Dendritic cell treated with granulocyte-macrophage colony-stimulating factor and Interleukin-4, amounts not matched to agents 40 ng/mL and 50 ng/mL, for 4 days (primary cell): ENCODE measurements around the gene CARNS1.
A peak's percentile ranks its signal among the peaks of the same experiment; 100 is the strongest.

Experiments used
- H3K27ac Mint-ChIP-seq: one replicate; pipeline ENCODE4 v1.8.0; 2022; ENCODE audit warnings: mild to moderate bottlenecking, mixed read lengths
- H3K27me3 Mint-ChIP-seq: one replicate; pipeline ENCODE4 v1.8.0; 2022; ENCODE audit warnings: mild to moderate bottlenecking, mixed read lengths
- H3K36me3 Mint-ChIP-seq: one replicate; pipeline ENCODE4 v1.8.0; 2022; ENCODE audit warnings: low read depth, mixed read lengths
- H3K4me1 Mint-ChIP-seq: one replicate; pipeline ENCODE4 v1.8.0; 2022; ENCODE audit warnings: low read depth, mixed read lengths
- H3K4me3 Mint-ChIP-seq: one replicate; pipeline ENCODE4 v1.8.0; 2022; ENCODE audit warnings: mild to moderate bottlenecking, moderate library complexity, mixed read lengths
- H3K9me3 Mint-ChIP-seq: one replicate; pipeline ENCODE4 v1.8.0; 2022; ENCODE audit warnings: mixed read lengths
- intact Hi-C: fragments of 100-400 bp; cut with micrococcal nuclease; formaldehyde crosslinking; loops from one replicate; pipeline ENCODE4 v1.15.0; 2022

CARNS1 gene

DNA sequence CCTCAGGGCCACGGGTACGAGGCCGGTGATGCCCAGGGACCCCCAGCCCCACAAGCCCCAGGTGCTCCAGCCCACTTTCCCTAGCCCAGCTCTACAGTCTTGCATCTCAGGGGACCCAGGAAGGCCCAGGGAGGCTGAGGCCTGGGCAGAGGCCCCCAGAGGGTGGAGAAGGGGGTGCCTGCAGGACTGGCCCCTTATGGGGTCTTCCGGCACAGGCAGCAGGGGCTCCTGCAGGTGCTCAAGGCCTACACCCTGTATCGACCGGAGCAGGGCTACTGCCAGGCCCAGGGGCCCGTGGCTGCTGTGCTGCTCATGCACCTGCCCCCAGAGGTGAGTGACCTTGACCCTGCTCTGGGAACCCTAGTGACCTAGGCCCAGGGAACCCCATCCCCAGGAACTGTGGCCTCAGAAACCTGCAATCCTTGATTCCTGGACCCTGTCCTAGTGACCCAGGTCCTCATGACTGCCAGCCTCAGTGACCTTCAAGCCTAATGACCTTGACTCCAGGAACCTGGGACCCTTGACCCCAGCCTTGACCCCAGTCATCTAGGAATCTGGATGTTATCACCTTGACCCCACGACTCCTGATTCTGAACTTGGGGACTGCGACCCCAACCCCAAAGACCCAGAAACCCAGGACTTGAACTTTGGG lies 9.7 kb upstream of the CARNS1 start:
- intact Hi-C loops, result no loop called here
- H3K27ac Mint-ChIP-seq, result peak overlapping the region; percentile 82
- no peak overlapping the region for H3K4me3 Mint-ChIP-seq
- H3K4me1 Mint-ChIP-seq, result peaks cover 76% of the 10 kb centered on the region
- H3K9me3 Mint-ChIP-seq, result no peaks in the 10 kb centered on the region
- peaks cover under 1% of the 10 kb centered on the region for H3K36me3 Mint-ChIP-seq
- H3K27me3 Mint-ChIP-seq, result peaks cover 3% of the 10 kb centered on the region

DNA sequence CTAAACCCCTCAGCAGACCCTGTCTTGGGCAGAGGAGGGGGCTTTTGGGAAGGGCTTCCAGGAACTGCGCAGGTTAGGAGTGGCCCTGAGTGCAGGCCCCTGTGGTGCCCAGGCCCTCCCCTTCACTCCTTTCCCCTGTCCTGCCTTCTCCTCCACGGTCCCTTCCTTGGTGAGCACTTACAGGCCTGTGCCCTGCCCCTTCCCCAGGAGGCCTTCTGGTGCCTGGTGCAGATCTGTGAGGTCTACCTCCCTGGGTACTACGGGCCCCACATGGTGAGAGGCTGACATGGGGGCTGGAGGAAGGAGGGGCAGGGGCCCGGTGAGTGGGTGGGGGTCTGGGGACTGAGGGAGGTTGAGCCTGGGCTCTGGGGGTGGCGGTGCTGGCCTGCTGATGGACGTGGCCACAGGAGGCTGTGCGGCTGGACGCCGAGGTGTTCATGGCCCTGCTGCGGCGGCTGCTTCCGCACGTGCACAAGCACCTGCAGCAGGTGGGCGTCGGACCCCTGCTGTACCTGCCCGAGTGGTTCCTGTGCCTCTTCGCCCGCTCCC lies 9.0 kb upstream of the CARNS1 start:
- Mint-ChIP-seq H3K27ac (peak overlapping the region; percentile 71), H3K4me1 (peaks cover 75% of the 10 kb centered on the region), H3K9me3 (no peaks in the 10 kb centered on the region), H3K4me3 (no peak overlapping the region), H3K27me3 (peaks cover 10% of the 10 kb centered on the region), H3K36me3 (no peaks in the 10 kb centered on the region)
- intact Hi-C loops, result no loop called here

DNA sequence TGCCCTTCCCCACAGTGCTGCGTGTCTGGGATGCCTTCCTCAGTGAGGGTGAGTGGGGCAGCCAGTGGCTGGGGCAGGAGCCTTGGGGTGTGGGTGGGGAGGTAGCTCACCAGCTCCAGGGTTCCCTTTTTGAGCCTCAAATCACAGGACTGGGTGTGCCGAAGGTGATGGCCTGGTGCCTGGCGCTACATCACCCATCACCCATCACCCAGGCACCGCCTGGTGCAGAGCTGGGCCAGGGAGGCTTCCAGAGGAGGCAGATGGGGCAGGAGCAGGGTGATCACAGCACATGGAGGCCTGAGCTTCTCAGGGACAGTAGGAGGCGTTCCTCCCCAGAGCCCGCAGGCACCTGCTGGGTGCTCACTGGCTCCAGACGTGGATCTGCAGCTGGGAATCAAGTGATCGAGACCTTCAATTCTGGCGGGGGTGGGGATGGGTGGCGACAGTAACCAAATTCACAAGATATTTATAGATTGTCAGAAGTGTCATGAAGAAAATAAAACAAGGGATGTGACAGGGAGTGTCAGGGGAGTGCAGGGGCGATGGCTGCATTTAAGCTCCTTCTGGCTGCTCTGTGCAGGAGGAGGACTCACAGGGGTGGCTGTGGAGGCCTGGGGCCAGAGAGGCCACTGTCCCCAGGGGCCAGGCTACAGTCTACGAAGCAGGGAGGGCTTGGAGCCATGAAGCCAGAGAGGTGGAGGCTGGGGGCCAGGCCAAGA lies 8.3 kb upstream of the CARNS1 start:
- peaks cover 16% of the 10 kb centered on the region for H3K27me3 Mint-ChIP-seq
- H3K4me1 Mint-ChIP-seq, result peaks cover 72% of the 10 kb centered on the region
- H3K27ac Mint-ChIP-seq, result peak overlapping the region; percentile 71
- H3K36me3 Mint-ChIP-seq, result no peaks in the 10 kb centered on the region
- no peak overlapping the region for H3K4me3 Mint-ChIP-seq
- no peaks in the 10 kb centered on the region for H3K9me3 Mint-ChIP-seq
- intact Hi-C loops, result no loop called here

DNA sequence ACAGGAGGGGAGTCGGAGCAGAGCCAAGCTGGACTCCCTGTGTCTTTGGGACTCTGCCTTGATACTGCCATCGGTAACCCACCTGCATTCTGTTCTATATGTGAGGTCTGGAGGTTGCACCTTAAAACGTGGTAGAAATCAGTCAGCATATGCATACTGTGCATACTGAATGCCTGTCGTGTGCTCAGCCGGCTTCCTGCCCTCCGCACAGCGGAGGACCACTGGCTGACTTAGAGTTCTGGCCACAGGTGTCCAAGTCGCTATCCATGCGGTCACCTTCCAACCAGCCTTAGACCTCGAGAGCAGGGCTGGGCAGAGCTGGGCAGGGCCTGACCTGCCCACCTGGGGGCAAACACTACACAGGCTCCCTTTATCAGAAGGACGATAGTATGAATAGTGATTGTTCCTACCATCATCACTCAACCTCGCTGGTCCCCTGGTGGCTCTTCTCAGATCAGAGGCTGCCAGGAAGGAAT lies 7.8 kb upstream of the CARNS1 start:
- H3K9me3 Mint-ChIP-seq, result no peaks in the 10 kb centered on the region
- H3K4me3 Mint-ChIP-seq, result no peak overlapping the region
- peaks cover 22% of the 10 kb centered on the region for H3K27me3 Mint-ChIP-seq
- no peaks in the 10 kb centered on the region for H3K36me3 Mint-ChIP-seq
- intact Hi-C loops, result no loop called here
- peak overlapping the region; percentile 71 for H3K27ac Mint-ChIP-seq
- peaks cover 73% of the 10 kb centered on the region for H3K4me1 Mint-ChIP-seq

DNA sequence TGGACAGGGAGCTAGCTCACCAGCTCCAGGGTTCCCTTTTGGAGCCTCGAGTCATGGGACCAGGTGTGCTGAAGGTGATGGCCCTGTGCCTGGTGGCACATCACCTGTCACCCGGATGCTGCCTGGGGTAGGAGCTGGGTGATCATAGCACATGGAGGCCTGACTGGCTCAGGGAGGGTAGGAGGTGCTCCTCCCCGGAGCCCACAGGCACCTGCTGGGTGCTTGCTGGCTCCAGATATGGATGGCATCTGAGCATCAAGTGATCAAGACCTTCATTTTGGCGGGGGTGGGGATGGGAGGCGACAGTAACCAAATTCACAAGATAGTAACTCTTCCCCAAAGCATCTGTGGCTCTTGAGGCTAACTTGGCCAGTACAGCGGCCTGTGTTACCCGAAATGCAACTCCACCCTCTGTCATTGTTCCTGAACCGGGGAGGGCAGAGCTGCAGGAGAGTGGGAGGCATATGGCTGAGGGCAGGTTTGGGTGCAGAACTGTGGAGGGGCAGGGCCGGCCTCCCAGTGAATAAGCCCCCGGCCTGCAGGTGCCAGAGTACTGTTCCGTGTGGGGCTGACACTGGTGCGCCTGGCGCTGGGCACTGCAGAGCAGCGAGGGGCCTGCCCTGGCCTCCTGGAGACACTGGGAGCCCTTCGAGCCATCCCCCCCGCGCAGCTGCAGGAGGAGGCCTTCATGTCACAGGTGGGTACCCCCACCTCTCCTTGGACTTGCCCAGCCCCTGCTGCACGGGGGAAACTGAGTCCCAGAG lies 6.9 kb upstream of the CARNS1 start:
- intact Hi-C loops, result no loop called here
- H3K4me1 Mint-ChIP-seq, result peaks cover 73% of the 10 kb centered on the region
- no peaks in the 10 kb centered on the region for H3K9me3 Mint-ChIP-seq
- peak overlapping the region; percentile 47 for H3K27ac Mint-ChIP-seq
- H3K4me3 Mint-ChIP-seq, result no peak overlapping the region
- H3K36me3 Mint-ChIP-seq, result no peaks in the 10 kb centered on the region
- peaks cover 31% of the 10 kb centered on the region for H3K27me3 Mint-ChIP-seq

DNA sequence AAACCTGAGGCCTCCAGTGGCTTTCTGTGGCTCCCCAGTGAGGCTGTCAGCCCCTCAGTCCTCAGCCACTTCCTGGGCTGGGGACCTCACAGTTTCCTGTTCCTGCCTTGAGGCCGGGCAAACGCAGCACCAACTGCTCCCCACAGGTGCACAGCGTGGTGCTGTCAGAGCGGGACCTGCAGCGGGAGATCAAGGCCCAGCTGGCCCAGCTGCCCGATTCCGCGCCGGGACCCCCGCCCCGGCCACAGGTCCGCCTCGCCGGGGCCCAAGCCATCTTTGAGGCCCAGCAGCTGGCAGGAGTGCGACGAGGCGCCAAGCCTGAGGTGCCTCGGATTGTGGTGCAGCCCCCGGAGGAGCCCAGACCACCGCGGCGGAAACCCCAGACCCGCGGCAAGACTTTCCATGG lies 6.2 kb upstream of the CARNS1 start:
- Mint-ChIP-seq H3K4me1 (peaks cover 67% of the 10 kb centered on the region), H3K36me3 (no peaks in the 10 kb centered on the region), H3K9me3 (no peaks in the 10 kb centered on the region), H3K4me3 (no peak overlapping the region), H3K27me3 (peaks cover 38% of the 10 kb centered on the region), H3K27ac (peak overlapping the region; percentile 47)
- intact Hi-C loops, result no loop called here

DNA sequence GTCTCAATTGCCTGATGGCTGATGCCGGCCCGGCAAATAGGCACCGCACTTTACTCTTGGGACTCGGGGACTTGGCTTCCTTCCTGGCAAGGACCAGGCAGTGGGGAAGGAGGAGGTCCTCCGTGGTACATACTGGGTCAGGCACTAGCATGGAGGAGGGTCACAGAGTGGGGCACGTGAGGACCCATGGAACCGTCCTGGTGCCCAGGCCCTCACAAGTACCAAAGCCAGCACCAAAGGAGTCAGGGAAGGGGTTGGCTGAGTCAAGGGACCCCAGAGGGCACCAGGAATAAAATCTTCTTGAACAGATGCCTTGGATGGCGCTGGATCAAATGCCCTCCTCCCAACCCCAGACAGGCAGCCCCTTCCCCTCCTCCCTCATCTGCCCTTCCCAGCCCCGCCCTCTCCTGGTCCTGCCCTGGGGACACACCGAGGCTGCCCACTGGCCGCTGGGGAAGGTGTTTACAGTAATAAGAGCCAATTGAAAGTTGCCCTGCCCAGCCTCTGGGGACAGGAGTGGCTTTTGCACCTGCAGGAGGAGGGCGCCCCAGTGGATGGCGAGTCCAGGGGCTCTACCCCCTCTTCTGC lies 5.6 kb upstream of the CARNS1 start:
- H3K36me3 Mint-ChIP-seq, result no peaks in the 10 kb centered on the region

DNA sequence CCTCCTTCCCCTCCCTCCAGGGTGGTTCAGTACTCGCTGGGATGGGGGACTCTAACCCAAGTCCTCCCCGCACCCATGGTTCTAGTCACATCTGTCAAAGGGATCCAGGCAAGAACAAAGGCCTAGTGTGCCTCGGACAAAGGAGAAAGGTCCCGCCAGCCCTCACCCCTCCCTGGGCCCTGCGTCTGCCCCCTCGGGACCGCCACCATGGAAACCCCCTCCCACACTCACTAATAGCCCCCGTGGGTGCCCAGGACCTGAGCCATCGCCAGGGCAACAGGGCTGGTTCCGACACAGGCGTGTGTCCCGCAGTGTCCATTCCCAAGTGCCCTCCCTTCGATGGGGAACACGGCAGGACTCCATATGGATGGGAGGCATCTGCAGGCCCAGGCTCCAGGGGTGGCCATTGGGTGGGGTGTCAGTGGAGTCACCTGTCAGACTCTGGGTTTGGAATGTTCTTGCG lies 5.1 kb upstream of the CARNS1 start:
- intact Hi-C loops, result no loop called here
- peaks cover 49% of the 10 kb centered on the region for H3K27me3 Mint-ChIP-seq
- no peaks in the 10 kb centered on the region for H3K9me3 Mint-ChIP-seq
- no peak overlapping the region for H3K4me3 Mint-ChIP-seq
- no peak overlapping the region for H3K27ac Mint-ChIP-seq
- no peaks in the 10 kb centered on the region for H3K36me3 Mint-ChIP-seq
- peaks cover 62% of the 10 kb centered on the region for H3K4me1 Mint-ChIP-seq

More for the DNA sequence above, 5.6 kb upstream of the CARNS1 start:
- H3K27me3 Mint-ChIP-seq, result peaks cover 44% of the 10 kb centered on the region
- H3K4me1 Mint-ChIP-seq, result peaks cover 62% of the 10 kb centered on the region
- no peaks in the 10 kb centered on the region for H3K9me3 Mint-ChIP-seq
- peak overlapping the region; percentile 23 for H3K4me3 Mint-ChIP-seq
- intact Hi-C loops, result no loop called here
- H3K27ac Mint-ChIP-seq, result no peak overlapping the region

DNA sequence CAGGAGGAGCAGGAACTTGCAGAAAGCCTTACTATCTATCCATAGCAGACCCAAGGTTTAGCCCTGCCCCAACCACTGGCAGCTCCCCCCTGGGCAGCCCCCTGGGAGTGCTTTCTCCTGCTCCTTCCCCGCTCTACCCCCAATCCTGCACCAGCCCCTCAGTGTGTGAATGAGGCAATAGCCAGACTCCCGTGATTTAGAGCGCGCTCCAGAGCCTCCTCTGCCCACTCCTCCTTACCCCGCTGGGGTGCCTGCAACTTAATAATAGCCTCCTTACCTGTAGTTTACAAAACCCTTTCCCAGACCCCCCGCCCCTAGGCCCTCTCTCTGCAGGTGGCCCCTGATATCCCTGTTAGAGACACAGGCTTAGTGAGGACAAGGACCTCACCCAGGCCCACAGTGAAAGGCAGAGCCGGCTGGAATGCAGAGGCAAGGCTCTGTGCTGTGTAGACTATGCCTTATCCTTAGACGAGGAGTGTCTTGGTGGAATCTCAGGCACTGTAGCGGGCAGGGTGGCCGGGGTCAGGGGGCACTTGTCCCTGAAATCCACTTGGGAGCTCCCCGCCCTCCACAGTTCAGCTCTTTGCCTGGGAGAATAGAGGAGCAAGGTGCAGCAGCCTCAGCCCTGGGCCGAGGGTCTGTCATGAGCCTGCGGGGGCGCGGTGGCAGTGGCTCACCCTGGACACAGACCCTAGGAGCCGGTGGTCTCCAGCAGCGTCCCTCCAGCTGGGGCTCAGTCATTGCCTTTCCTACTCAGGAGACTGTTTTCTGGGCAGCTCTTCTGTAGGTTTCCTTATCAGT lies 4.3 kb upstream of the CARNS1 start:
- H3K9me3 Mint-ChIP-seq, result no peaks in the 10 kb centered on the region
- H3K27ac Mint-ChIP-seq, result no peak overlapping the region

DNA sequence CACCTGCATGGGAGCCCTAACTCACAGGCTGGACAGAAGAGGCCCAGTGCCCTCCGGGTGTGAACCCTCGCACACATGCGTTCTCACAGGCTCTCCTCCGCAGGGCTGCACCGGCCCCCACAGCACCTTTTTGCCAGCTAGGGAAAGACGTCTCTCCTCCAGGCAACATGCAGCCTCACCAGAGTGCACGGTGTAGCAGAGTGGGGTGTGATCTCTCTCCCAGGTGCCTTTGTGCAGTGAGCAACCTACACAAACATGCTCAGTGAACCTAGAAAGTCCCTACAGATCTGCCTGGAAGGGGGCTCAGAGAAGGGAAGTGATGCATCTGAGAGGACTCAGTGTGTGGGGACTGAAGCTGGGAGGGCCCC lies 3.7 kb upstream of the CARNS1 start:
- Mint-ChIP-seq H3K4me3 (no peak overlapping the region), H3K36me3 (no peaks in the 10 kb centered on the region), H3K27ac (no peak overlapping the region), H3K27me3 (peaks cover 59% of the 10 kb centered on the region), H3K9me3 (no peaks in the 10 kb centered on the region), H3K4me1 (peaks cover 60% of the 10 kb centered on the region)
- intact Hi-C loops, result no loop called here

More for the DNA sequence above, 4.3 kb upstream of the CARNS1 start:
- intact Hi-C loops, result no loop called here
- Mint-ChIP-seq H3K4me1 (peaks cover 60% of the 10 kb centered on the region), H3K36me3 (no peaks in the 10 kb centered on the region), H3K27me3 (peaks cover 53% of the 10 kb centered on the region), H3K4me3 (no peak overlapping the region)

DNA sequence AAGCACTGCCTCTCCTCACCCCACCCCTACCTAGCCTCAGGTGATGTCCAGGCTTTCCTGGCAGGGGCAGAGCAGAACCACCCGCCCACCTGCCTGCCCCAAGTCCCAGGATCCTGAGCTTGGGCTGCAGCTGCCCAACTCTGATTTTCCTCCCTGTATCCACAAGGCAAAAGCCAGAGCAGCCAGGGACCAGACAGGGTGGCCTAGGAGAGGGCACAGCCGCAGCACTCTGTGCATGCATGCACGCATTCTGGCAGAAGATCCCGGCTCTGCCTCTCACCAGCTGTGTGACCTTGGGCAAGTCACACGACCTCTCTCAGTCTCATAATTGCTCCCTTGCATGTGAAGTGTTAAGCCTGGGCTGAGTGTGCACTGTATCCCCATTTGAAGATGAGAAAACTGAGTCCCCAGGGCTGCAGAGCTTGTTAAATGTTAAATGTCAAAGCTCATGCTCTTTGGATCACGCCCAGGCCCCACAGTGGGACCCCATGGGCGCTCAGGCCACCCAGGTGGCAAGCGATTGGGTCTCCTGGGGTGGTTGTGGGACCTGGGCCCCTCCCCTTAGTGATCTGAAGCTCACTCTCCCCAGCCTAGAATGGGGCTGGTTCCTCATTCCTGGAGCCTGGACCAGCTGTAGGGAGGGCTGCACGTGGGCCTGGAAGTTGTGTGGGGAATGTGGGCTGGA lies 2.8 kb upstream of the CARNS1 start:
- Mint-ChIP-seq H3K4me3 (no peak overlapping the region), H3K27ac (no peak overlapping the region), H3K9me3 (no peaks in the 10 kb centered on the region), H3K27me3 (peaks cover 67% of the 10 kb centered on the region), H3K4me1 (peaks cover 58% of the 10 kb centered on the region), H3K36me3 (no peaks in the 10 kb centered on the region)
- intact Hi-C loops, result no loop called here

DNA sequence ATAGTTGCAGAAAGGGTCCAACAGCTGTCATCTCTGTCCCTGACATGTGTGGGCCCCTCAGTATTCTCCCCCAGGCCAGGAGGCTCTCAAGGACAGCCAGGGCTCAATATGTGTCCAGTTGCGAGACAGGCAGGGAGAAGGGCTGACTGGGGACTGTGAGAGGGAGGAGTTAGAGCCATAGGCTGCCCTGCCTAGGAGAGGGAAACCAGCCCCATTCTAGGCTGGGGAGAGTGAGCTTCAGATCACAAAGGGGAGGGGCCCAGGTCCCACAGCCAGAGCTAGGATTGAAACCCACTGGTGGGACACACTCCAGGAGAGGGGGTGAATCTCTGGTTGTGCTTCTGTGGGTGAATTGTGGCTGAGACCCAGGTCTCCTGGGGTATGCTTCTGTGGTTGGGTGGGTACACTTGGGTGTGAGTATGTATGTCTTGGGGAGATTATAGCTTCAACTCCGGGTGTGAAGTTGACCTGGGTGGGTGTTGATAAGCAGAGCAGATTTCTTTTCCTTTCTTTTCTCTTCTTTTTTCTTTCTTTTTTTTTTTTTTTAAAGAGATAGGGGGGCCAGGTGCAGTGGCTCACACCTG lies 2.1 kb upstream of the CARNS1 start:
- peaks cover 74% of the 10 kb centered on the region for H3K27me3 Mint-ChIP-seq
- no peak overlapping the region for H3K27ac Mint-ChIP-seq
- intact Hi-C loops, result no loop called here
- no peak overlapping the region for H3K4me3 Mint-ChIP-seq
- no peaks in the 10 kb centered on the region for H3K9me3 Mint-ChIP-seq
- no peaks in the 10 kb centered on the region for H3K36me3 Mint-ChIP-seq
- peaks cover 56% of the 10 kb centered on the region for H3K4me1 Mint-ChIP-seq
